Ishikawa (cell line): ENCODE measurements around the gene PNKP.

Experiments used
- CEBPB ChIP-seq: IDR thresholded peaks from 2 replicates; pipeline ENCODE4 v1.6.1; 2012
- CREB1 ChIP-seq: IDR thresholded peaks from 2 replicates; pipeline ENCODE4 v1.6.1; 2012; ENCODE audit warnings: low read depth
- EGR1 ChIP-seq: IDR thresholded peaks from 2 replicates; pipeline ENCODE4 v1.6.1; 2012
- EP300 ChIP-seq: IDR thresholded peaks from 2 replicates; pipeline ENCODE4 v1.6.1; 2012; ENCODE audit warnings: borderline replicate concordance
- FOXM1 ChIP-seq: IDR thresholded peaks from 2 replicates; pipeline ENCODE4 v1.6.1; 2012; ENCODE audit warnings: low read depth, borderline replicate concordance
- MAX ChIP-seq: IDR thresholded peaks from 2 replicates; pipeline ENCODE4 v1.6.1; 2012
- NFIC ChIP-seq: IDR thresholded peaks from 2 replicates; pipeline ENCODE4 v1.6.1; 2012
- RAD21 ChIP-seq: IDR thresholded peaks from 2 replicates; pipeline ENCODE4 v1.6.1; 2012; ENCODE audit warnings: low read depth
- REST ChIP-seq: IDR thresholded peaks from 2 replicates; pipeline ENCODE4 v1.6.1; 2012; ENCODE audit warnings: low read depth, mild to moderate bottlenecking
- TAF1 ChIP-seq: IDR thresholded peaks from 2 replicates; pipeline ENCODE4 v1.6.1; 2012; ENCODE audit warnings: low read depth, mild to moderate bottlenecking
- TCF12 ChIP-seq: IDR thresholded peaks from 2 replicates; pipeline ENCODE4 v1.6.1; 2012; ENCODE audit warnings: low read depth
- TEAD4 ChIP-seq: IDR thresholded peaks from 2 replicates; pipeline ENCODE4 v1.6.1; 2012
- USF1 ChIP-seq: IDR thresholded peaks from 2 replicates; pipeline ENCODE4 v1.6.1; 2012
- YY1 ChIP-seq: IDR thresholded peaks from 2 replicates; pipeline ENCODE4 v1.6.1; 2012; ENCODE audit warnings: low read depth
- ZBTB7A ChIP-seq: IDR thresholded peaks from 2 replicates; pipeline ENCODE4 v1.6.1; 2012; ENCODE audit warnings: low read depth

PNKP gene

GRCh38 chr19:49907745-49908446 is 40.5 kb upstream of the PNKP start:
- TF ChIP-seq REST (no peak), EGR1 (no peak), NFIC (no peak), USF1 (no peak), ZBTB7A (no peak)

- TF ChIP-seq YY1 (no peak), MAX (no peak), EP300 (no peak), RAD21 (no peak)
These were observed 39.6 kb upstream of the PNKP start for GRCh38 chr19:49906879-49907564.

- TF ChIP-seq MAX = no peak
- TF ChIP-seq TCF12 = no peak
- TF ChIP-seq REST = no peak
- TF ChIP-seq NFIC = no peak
- no peak for TF ChIP-seq CREB1
- no peak for TF ChIP-seq YY1
- TF ChIP-seq USF1 = no peak
- TF ChIP-seq EP300 = no peak
- no peak for TF ChIP-seq RAD21
- TF ChIP-seq ZBTB7A = no peak
- TF ChIP-seq CEBPB = no peak
- no peak for TF ChIP-seq FOXM1
- no peak for TF ChIP-seq EGR1
- TF ChIP-seq TAF1 = no peak
These were observed 36.8 kb upstream of the PNKP start for GRCh38 chr19:49904136-49904535.

- no peak for TF ChIP-seq EGR1
- TF ChIP-seq CEBPB = no peak
- TF ChIP-seq NFIC = no peak
- no peak for TF ChIP-seq REST
- TF ChIP-seq TEAD4 = no peak
- TF ChIP-seq FOXM1 = no peak
- TF ChIP-seq USF1 = no peak
- TF ChIP-seq YY1 = no peak
- TF ChIP-seq CREB1 = no peak
- no peak for TF ChIP-seq ZBTB7A
These were observed 29.7 kb upstream of the PNKP start, which contains the start of gene IL4I1 for GRCh38 chr19:49896863-49897621. IL4I1 (minus strand) TSS chr19:49896887; CDS start chr19:49896160, 727 bp downstream.
